NB4 (cell line): Measurements from ENCODE around the gene PLXNA2.

Experiments
- CTCF ChIP-seq: IDR thresholded peaks from one replicate; pipeline ENCODE4 v1.5.1; 2012; ENCODE audit warnings: low read depth, low read length
- MAX ChIP-seq: IDR thresholded peaks from 2 replicates; pipeline ENCODE4 v1.6.1; 2011; ENCODE audit warnings: low read depth, low read length
- POLR2A ChIP-seq: IDR thresholded peaks from 2 replicates; pipeline ENCODE4 v1.6.1; 2011; ENCODE audit warnings: mild to moderate bottlenecking; ENCODE audit not compliant: insufficient read length; ENCODE audit errors: extremely low read depth

- TF ChIP-seq CTCF (no peak), POLR2A (no peak), MAX (no peak)
These were observed 192.5 kb downstream of the PLXNA2 start for GRCh38 chr1:208051651-208052050.
